GM21360 (cell line): ENCODE data around the gene SLC2A9.
"Not testable (repeated sequence)": the region's sequence is repeated elsewhere in the genome, so short reads cannot be mapped to it uniquely, and the experiment has no call there.

Experiments used
- ATAC-seq: cut with Tn5 transposase; IDR thresholded peaks from one replicate; pipeline ENCODE4 v1.9.1; 2021; ENCODE audit warnings: mild to moderate bottlenecking, moderate library complexity; ENCODE audit not compliant: unreplicated experiment

Gene SLC2A9

GRCh38 chr4:9932771-9933170, 88.5 kb downstream of the SLC2A9 start:
- no peak for ATAC-seq

DNA sequence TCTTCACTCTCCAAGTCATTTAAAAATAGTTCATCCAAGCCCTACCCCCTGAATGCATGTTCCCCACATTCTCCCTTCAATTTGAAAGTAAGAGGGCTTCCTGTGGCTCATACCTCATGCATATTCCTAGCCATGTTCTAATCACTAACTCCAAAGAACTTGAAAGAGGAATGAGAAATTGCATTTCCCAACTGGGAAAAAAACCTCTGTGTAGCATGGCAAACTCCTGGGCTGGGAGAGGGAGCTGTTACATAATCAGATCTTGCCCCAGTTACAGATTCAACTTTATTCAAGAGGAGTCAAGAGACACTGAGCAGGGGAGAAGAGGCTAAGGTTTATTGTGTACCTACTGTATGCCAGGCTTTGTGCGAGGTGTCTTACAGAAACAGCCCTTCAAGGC, 90.2 kb downstream of the SLC2A9 start:
- ATAC-seq: no peak

- ATAC-seq: no peak
These were observed 92.2 kb downstream of the SLC2A9 start for GRCh38 chr4:9929111-9929510.

GRCh38 chr4:9927341-9928007, 93.8 kb downstream of the SLC2A9 start:
- no peak for ATAC-seq

DNA sequence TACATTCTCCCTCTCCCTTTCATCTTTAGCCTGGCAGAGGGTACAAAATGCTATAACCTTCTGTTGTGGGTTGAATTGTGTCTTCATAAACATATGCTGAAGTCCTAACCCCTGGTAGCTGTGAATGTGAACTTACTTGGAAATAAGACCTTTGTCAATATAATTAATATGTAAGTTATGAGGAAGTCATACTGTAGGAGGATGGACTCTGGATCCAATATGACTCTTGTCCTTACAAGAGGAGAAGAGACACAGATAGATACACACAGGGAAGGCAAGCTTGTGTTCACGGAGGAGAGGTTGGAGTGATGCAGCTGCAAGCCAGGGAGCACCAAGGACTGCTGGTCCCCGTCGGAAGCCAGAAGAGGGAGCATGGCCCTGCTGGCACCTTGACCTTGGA, 94.7 kb downstream of the SLC2A9 start:
- ATAC-seq: no peak

DNA sequence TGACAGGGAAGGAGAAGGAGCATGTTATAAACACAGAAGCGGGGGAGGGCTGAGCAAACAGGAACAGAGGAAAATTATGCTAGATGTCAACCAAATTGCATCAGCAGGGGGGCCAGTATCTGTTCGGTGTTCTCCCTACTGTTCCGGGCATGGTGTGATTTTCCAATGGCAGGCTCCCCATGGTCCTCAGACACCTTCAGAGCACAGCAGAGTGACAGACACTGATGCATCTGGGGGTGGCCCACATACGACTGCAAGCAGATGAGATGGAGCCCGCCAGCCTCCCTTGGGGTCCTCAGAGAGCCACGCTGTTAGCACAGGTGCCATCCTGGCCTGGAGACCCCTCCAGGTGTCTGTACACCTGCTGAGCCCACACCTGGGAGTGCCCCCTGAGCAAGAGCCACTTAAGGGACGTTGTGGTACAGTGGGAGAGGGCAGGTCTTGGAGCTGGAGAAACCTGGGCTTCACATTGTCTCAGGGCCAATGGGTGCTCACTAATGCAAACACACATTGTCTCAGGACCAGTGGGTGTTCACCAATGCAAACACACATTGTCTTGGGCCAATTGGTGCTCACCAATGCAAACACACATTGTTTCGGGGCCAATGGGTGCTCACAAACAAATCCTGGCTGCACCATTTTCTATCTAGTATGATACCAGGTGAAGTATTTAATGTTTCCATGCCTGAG, 95.4 kb downstream of the SLC2A9 start:
- ATAC-seq: no peak

- no peak for ATAC-seq
These were observed 96.5 kb downstream of the SLC2A9 start for GRCh38 chr4:9924750-9925149.

- no peak for ATAC-seq
These were observed 98.0 kb downstream of the SLC2A9 start for GRCh38 chr4:9923195-9923812.

DNA sequence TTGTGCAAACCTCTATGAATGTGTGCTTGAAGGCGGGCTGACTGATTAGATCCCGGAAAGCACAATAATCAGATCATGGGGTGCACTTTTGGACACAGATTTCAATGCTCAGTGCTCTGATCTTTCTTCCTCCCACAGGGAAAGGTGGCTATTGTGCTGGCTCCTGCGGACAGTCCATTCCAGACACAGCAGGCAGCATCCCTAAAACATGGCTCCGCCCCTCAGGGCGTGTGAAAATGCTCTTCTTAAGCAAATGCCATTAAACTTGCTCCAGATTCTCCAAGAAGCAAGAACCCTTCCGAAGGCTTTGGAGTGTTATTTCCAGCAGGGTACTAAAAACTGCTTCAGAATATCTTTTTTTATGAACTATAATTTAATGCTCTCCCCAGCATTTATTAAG, 100.0 kb downstream of the SLC2A9 start:
- ATAC-seq: no peak

DNA sequence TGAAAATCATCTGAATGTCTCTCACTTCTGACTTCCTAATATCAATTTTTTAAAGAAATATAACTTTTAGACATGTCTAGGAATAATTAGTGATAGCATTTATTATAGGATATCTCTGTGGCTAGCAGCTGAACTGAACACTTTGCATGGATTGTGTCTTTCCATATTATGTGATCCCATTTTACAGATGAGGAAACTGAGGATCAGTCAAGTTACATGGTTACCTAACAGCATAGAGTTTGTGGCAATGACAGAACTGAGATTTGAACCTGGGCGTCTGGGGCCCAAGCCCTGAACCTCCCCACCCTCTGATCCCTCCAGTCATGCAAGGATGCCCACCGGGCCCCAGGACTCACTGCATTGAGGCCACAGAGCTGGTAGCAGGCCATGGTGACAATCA, 101.3 kb downstream of the SLC2A9 start:
- no peak for ATAC-seq

DNA sequence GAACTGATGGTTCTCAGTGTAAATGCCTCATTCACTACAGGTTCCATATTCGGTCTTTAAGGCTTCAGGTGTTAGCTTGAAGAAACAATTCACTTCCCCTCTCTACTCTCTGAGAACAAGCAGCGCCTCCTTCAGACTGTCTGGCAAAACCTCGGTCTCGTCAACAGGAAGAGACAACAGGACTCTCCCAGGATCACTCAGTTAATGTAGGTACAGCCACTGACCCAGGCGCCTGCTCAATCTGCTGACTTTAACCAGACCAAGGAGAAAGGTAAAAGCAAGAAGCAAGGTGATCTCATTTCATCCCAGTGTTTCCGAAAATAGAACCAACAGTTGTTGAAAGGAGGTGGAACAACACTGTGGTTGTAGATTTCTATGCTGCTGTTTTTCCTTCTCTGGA, 102.2 kb downstream of the SLC2A9 start:
- no peak for ATAC-seq

- no peak for ATAC-seq
These were observed 102.8 kb downstream of the SLC2A9 start for GRCh38 chr4:9918484-9918883.

- ATAC-seq: no peak
These were observed 104.4 kb downstream of the SLC2A9 start for GRCh38 chr4:9916937-9917336.

- ATAC-seq: no peak
These were observed 105.0 kb downstream of the SLC2A9 start for GRCh38 chr4:9916346-9916745.

DNA sequence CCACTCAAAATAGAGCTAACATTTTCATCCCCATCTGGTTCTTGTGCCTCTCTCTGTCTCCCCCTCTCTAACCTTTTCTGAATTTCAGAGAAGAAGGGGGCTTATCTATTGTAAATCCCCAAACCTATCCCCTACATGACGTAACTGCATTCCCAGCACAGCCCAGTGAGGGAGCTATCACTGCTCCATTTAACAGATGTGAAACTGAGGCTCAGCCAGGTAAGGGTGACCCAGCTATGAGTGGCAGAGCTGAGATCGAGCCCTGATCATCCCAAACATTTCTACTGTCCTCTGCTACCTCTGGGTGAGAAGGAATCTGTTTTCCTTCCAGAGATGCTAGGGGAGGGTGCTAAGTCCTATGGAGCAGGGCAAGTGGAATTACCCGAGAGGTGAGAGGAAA, 107.5 kb downstream of the SLC2A9 start:
- ATAC-seq: no peak

DNA sequence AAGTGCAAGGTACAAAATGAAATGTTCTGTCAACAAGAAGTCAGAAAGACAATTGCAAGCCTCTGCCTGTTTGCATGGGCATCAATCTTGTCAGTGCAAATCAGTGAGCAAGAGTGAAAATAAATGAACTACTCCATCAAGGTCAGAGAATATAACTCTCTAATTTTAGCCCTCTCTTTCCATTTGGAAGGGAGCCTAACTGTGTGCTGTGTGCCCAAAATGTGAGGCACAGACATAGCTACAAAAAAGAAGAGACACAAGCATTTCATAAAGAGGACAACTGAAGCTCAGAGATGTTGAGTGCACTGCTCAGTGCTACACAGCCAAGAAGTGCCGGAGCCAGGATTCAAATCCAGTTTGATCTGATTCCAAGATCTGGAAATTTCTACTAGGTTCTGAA, 114.3 kb downstream of the SLC2A9 start:
- ATAC-seq: no peak

DNA sequence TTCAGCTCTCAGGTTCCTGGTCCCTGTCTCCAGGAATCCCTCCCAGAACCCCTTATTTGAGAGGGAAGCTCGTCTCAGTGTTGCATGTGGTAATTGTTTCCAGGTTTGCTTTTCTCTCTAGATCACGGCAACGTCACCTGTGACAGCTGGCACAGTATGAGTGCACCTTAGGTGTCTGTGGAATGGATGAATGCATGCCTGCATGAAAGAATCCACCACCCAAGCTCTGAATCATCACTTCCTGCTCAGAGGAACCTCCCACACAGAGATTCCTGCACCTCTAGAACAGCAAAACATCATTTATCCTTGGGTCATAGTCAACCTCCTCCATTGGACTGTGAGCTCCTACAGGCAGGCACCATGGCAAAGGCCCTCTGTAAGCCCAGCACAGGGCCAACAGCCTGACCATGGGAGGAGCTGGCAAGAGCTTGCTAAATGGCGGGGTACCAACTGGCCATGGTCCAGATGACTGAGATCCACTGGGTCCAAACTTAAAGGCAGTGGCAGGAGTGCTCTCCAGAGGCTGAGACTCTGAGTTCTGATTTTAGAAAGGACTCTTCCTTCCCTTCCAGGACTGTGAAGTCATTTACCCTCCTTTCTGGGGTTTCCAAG, 116.2 kb downstream of the SLC2A9 start:
- no peak for ATAC-seq

DNA sequence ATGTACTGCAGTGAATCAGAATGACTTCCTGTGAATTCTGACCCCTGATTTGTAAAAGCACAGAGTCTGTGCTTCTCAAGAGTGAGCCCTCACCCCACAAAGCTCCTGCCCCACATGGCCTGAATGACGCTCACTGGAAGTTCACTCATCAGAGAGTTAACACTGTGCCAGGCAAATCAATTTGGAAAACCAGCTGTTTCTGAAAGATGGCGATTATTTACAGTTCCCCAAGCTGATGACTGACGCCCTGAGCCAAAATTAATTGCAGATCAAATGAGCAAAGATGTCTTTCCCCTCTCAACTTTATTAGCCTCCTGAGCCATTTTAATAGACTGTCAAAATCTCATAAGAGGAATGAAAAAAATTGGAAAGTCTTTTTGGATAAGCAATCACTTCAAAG, 118.0 kb downstream of the SLC2A9 start:
- ATAC-seq: no peak

- no peak for ATAC-seq
These were observed 120.0 kb downstream of the SLC2A9 start for GRCh38 chr4:9901257-9901656.

GRCh38 chr4:9900633-9901032, 120.7 kb downstream of the SLC2A9 start:
- ATAC-seq: not testable (repeated sequence)

DNA sequence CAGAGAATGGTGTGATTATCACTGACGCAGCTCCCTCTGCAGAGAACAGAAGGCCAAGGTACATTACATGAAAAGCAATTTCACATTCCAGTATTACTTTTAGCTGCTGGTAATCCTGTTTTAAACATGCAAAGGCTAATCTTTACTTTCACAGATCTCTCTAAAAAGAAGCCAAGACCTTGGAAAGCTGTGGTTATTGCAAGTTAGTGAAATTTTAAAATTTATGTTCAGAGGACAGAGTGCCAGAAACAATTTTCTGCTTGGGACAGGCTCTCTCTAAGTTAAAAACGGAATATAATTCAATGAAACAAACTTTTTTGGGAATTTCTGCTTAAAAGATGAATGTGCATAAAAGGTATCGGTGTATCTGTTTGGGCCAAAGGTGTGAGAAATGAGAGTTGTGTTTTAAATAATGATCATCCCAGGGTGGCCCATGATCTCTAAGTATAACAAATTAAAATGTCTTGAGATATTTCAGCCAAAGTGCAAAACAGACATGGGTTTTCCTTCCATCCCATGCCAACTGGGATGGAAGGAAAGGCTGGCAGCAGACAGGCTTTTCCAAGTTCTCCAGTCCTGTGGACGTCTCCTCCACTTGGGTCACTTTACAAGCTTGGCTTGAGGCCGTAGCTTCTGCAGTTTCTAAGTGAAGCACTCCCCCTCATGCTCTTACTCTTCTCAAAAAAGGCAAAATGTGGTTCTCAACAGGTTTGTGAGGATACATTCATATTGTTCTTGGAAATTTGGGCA, 121.8 kb downstream of the SLC2A9 start:
- ATAC-seq: no peak
